Loucy (cell line): Measurements from ENCODE around the gene TRPM7.
"Not testable (repeated sequence)": the region's sequence is repeated elsewhere in the genome, so short reads cannot be mapped to it uniquely, and the experiment has no call there.

ENCODE experiments used
- H2AFZ ChIP-seq: fragments of 200-600 bp; sonication (generic); 2 replicates; pipeline ENCODE4 v1.6.0; 2016; ENCODE audit warnings: antibody characterized with exemption, mild to moderate bottlenecking, low read length, moderate library complexity
- H3F3A ChIP-seq: fragments of 200-600 bp; 2 replicates; pipeline ENCODE4 v1.6.0; 2016; ENCODE audit warnings: antibody characterized with exemption, low read depth, mild to moderate bottlenecking
- H3K27me3 ChIP-seq: fragments of 200-600 bp; sonication (generic); 2 replicates; pipeline ENCODE4 v1.6.1; 2014; ENCODE audit warnings: low read length, mild to moderate bottlenecking; ENCODE audit not compliant: insufficient read depth, poor library complexity, severe bottlenecking
- H3K36me3 ChIP-seq: fragments of 200-600 bp; sonication (generic); 2 replicates; pipeline ENCODE4 v1.6.1; 2016; ENCODE audit warnings: low read length; ENCODE audit not compliant: insufficient read depth
- H3K4me1 ChIP-seq: fragments of 200-600 bp; sonication (generic); 2 replicates; pipeline ENCODE4 v1.5.1; 2014; ENCODE audit warnings: low read length, mild to moderate bottlenecking; ENCODE audit not compliant: insufficient read depth, poor library complexity, severe bottlenecking
- H3K4me2 ChIP-seq: fragments of 200-600 bp; sonication (generic); 2 replicates; pipeline ENCODE4 v1.6.0; 2014; ENCODE audit warnings: antibody characterized with exemption, low read length, low read depth, mild to moderate bottlenecking; ENCODE audit not compliant: poor library complexity, severe bottlenecking
- H3K4me3 ChIP-seq: fragments of 200-600 bp; sonication (generic); 2 replicates; pipeline ENCODE4 v1.5.1; 2014; ENCODE audit warnings: low read length, mild to moderate bottlenecking, mixed read lengths; ENCODE audit not compliant: poor library complexity, severe bottlenecking
- H3K79me2 ChIP-seq: fragments of 200-600 bp; sonication (generic); 2 replicates; pipeline ENCODE4 v1.6.1; 2014; ENCODE audit warnings: low read length; ENCODE audit not compliant: insufficient read depth
- H3K9ac ChIP-seq: fragments of 200-600 bp; sonication (generic); 2 replicates; pipeline ENCODE4 v1.6.0; 2014; ENCODE audit warnings: mild to moderate bottlenecking, low read depth, low read length, moderate library complexity; ENCODE audit not compliant: poor library complexity, severe bottlenecking
- H3K9me2 ChIP-seq: fragments of 200-600 bp; sonication (generic); replicated peaks from 2 replicates; pipeline ENCODE4 v1.6.1; 2016; ENCODE audit warnings: low read depth, low read length, mixed read lengths
- H3K9me3 ChIP-seq: fragments of 200-600 bp; sonication (generic); 2 replicates; pipeline ENCODE4 v1.6.1; 2014; ENCODE audit warnings: mild to moderate bottlenecking, antibody characterized with exemption, low read length, low read depth; ENCODE audit not compliant: insufficient read depth
- H4K20me1 ChIP-seq: fragments of 200-600 bp; sonication (generic); 2 replicates; pipeline ENCODE4 v1.6.0; 2014; ENCODE audit warnings: antibody characterized with exemption, low read length, mild to moderate bottlenecking; ENCODE audit not compliant: insufficient read depth, poor library complexity, severe bottlenecking
- CTCF ChIP-seq: fragments of 200-600 bp; sonication (generic); conservative IDR thresholded peaks from 2 replicates; pipeline ENCODE4 v1.5.1; 2014; ENCODE audit warnings: mild to moderate bottlenecking, antibody characterized with exemption, low read length
- EZH2phosphoT487 ChIP-seq: fragments of 200-600 bp; IDR thresholded peaks from 2 replicates; pipeline ENCODE4 v1.6.1; 2018; ENCODE audit warnings: antibody characterized with exemption, mild to moderate bottlenecking, moderate library complexity, borderline replicate concordance

Gene TRPM7

GRCh38 chr15:50613600-50613999 lies 73.0 kb downstream of the TRPM7 start:
- peaks cover 54% of the 10 kb centered on the region for H3K36me3 ChIP-seq

GRCh38 chr15:50607129-50607528 lies 79.5 kb downstream of the TRPM7 start:
- Histone ChIP-seq H3K79me2 (no peaks in the 10 kb centered on the region), H3K9me3 (no peaks in the 10 kb centered on the region), H3K27me3 (no peaks in the 10 kb centered on the region), H3K4me2 (no peak overlapping the region), H3K9me2 (no peaks in the 10 kb centered on the region), H3K4me1 (peaks cover 3% of the 10 kb centered on the region), H3K4me3 (no peak overlapping the region), H4K20me1 (no peaks in the 10 kb centered on the region), H2AFZ (no peak overlapping the region), H3F3A (no peaks in the 10 kb centered on the region), H3K9ac (no peak overlapping the region), H3K36me3 (peaks cover 76% of the 10 kb centered on the region)
- no peak for TF ChIP-seq CTCF
- TF ChIP-seq EZH2phosphoT487: no peak

More at GRCh38 chr15:50613600-50613999, 73.0 kb downstream of the TRPM7 start:
- H2AFZ ChIP-seq: no peak overlapping the region
- no peaks in the 10 kb centered on the region for H3F3A ChIP-seq
- TF ChIP-seq CTCF (no peak), EZH2phosphoT487 (no peak)
- no peak overlapping the region for H3K4me2 ChIP-seq
- H3K4me1 ChIP-seq: no peaks in the 10 kb centered on the region
- no peaks in the 10 kb centered on the region for H3K27me3 ChIP-seq
- H3K9me3 ChIP-seq: no peaks in the 10 kb centered on the region
- no peak overlapping the region for H3K9ac ChIP-seq
- H3K4me3 ChIP-seq: no peak overlapping the region
- H3K79me2 ChIP-seq: no peaks in the 10 kb centered on the region
- peaks cover 2% of the 10 kb centered on the region for H4K20me1 ChIP-seq
- no peaks in the 10 kb centered on the region for H3K9me2 ChIP-seq

GRCh38 chr15:50605462-50605861 lies 81.1 kb downstream of the TRPM7 start:
- no peak overlapping the region for H3K4me2 ChIP-seq
- no peak overlapping the region for H3K9ac ChIP-seq
- H3K27me3 ChIP-seq: no peaks in the 10 kb centered on the region
- no peaks in the 10 kb centered on the region for H3F3A ChIP-seq
- no peaks in the 10 kb centered on the region for H3K9me3 ChIP-seq
- no peaks in the 10 kb centered on the region for H3K9me2 ChIP-seq
- H4K20me1 ChIP-seq: no peaks in the 10 kb centered on the region
- TF ChIP-seq CTCF (no peak), EZH2phosphoT487 (no peak)
- no peak overlapping the region for H2AFZ ChIP-seq
- H3K36me3 ChIP-seq: peaks cover 62% of the 10 kb centered on the region
- H3K4me1 ChIP-seq: peaks cover 3% of the 10 kb centered on the region
- no peak overlapping the region for H3K4me3 ChIP-seq
- H3K79me2 ChIP-seq: no peaks in the 10 kb centered on the region

GRCh38 chr15:50602028-50602427 lies 84.6 kb downstream of the TRPM7 start:
- not testable (repeated sequence) for H2AFZ ChIP-seq, H3F3A ChIP-seq, H3K9me3 ChIP-seq, H3K9ac ChIP-seq, H3K79me2 ChIP-seq, H3K9me2 ChIP-seq, H3K4me3 ChIP-seq, H3K27me3 ChIP-seq, H3K4me1 ChIP-seq, H4K20me1 ChIP-seq, H3K4me2 ChIP-seq
- H3K36me3 ChIP-seq: peaks cover 53% of the 10 kb centered on the region
